ENCODE data around the gene ERVK3-1.

ERVK3-1 gene

GRCh38 chr19:58277748-58278540, 27.2 kb upstream of the ERVK3-1 start:
- H3K4me3 ChIP-seq (ENCODE audit: low read depth in 1 of 2, low read length in 2 of 2): peak overlapping the region; percentile 83 to 94
- H3K9ac ChIP-seq (ENCODE audit: low read length): peak overlapping the region; percentile 62
- H3K27ac ChIP-seq (ENCODE audit: low read depth, low read length): peak overlapping the region; percentile 62
- peaks cover 11% of the 10 kb centered on the region for H3K9me3 ChIP-seq (ENCODE audit: low read length)
- H3K36me3 ChIP-seq (ENCODE audit: insufficient read depth, low read length): peaks cover 12% of the 10 kb centered on the region
- peaks cover 10% of the 10 kb centered on the region for H3K4me1 ChIP-seq (ENCODE audit: insufficient read depth, low read length)
- no peaks in the 10 kb centered on the region for H3K27me3 ChIP-seq (ENCODE audit: control insufficient read depth in 1 of 2, insufficient read depth in 2 of 2, low read length in 2 of 2)

GRCh38 chr19:58278541-58279041, 26.6 kb upstream of the ERVK3-1 start, which contains the start of gene ZNF8:
TSS of gene ZNF8 (plus strand) at chr19:58278955. CDS start at chr19:58279082, 127 bp downstream.
- H3K27ac ChIP-seq (ENCODE audit: low read depth, low read length): peak within 1 kb of the TSS; percentile 62
- H3K4me1 ChIP-seq (ENCODE audit: insufficient read depth, low read length): peaks cover 10% of the 10 kb centered on the region
- no peaks in the 10 kb centered on the region for H3K27me3 ChIP-seq (ENCODE audit: control insufficient read depth in 1 of 2, insufficient read depth in 2 of 2, low read length in 2 of 2)
- peaks cover 12% of the 10 kb centered on the region for H3K36me3 ChIP-seq (ENCODE audit: insufficient read depth, low read length)
- H3K9me3 ChIP-seq (ENCODE audit: low read length): peaks cover 11% of the 10 kb centered on the region
- peak within 1 kb of the TSS; percentile 83 to 94 for H3K4me3 ChIP-seq (ENCODE audit: low read depth in 1 of 2, low read length in 2 of 2)
- H3K9ac ChIP-seq (ENCODE audit: low read length): peak within 1 kb of the TSS; percentile 72

GRCh38 chr19:58279042-58279924, 25.9 kb upstream of the ERVK3-1 start:
- H3K27me3 ChIP-seq (ENCODE audit: control insufficient read depth in 1 of 2, insufficient read depth in 2 of 2, low read length in 2 of 2): no peaks in the 10 kb centered on the region
- H3K4me3 ChIP-seq (ENCODE audit: low read depth in 1 of 2, low read length in 2 of 2): peak overlapping the region; percentile 83 to 94
- peaks cover 10% of the 10 kb centered on the region for H3K9me3 ChIP-seq (ENCODE audit: low read length)
- peak overlapping the region; percentile 72 for H3K9ac ChIP-seq (ENCODE audit: low read length)
- H3K4me1 ChIP-seq (ENCODE audit: insufficient read depth, low read length): peaks cover 10% of the 10 kb centered on the region
- H3K27ac ChIP-seq (ENCODE audit: low read depth, low read length): peak overlapping the region; percentile 62
- H3K36me3 ChIP-seq (ENCODE audit: insufficient read depth, low read length): peaks cover 12% of the 10 kb centered on the region

DNA sequence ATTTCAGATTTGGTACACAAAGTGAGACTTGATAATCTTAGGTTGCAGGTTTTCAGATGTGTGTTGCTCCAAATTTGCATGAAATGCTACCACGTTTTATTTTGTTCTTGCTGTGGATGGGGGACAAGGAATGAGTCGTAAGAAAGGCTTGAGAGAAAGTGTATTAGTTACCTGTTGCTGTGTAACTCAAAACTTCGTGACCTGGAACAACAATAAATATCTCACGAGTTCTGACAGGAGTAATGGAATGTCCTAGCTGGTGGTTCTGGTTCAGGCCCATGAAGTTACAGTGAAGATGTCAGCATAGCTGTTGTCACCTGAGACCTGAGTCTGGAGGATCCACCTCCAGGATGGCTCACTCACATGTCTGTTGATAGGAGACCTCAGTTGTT, 25.3 kb upstream of the ERVK3-1 start:
- peak overlapping the region; percentile 72 for H3K9ac ChIP-seq (ENCODE audit: low read length)
- H3K27ac ChIP-seq (ENCODE audit: low read depth, low read length): no peak overlapping the region
- peaks cover 7% of the 10 kb centered on the region for H3K36me3 ChIP-seq (ENCODE audit: insufficient read depth, low read length)
- peaks cover 10% of the 10 kb centered on the region for H3K4me1 ChIP-seq (ENCODE audit: insufficient read depth, low read length)
- H3K4me3 ChIP-seq (ENCODE audit: low read depth in 1 of 2, low read length in 2 of 2): peak overlapping the region; percentile 4 to 83
- H3K27me3 ChIP-seq (ENCODE audit: control insufficient read depth in 1 of 2, insufficient read depth in 2 of 2, low read length in 2 of 2): no peaks in the 10 kb centered on the region
- peaks cover 5% of the 10 kb centered on the region for H3K9me3 ChIP-seq (ENCODE audit: low read length)

- Histone ChIP-seq H3K27me3 (ENCODE audit: control insufficient read depth in 1 of 2, insufficient read depth in 2 of 2, low read length in 2 of 2) (no peaks in the 10 kb centered on the region), H3K9me3 (ENCODE audit: low read length) (no peaks in the 10 kb centered on the region), H3K4me1 (ENCODE audit: insufficient read depth, low read length) (peaks cover 10% of the 10 kb centered on the region), H3K27ac (ENCODE audit: low read depth, low read length) (no peak overlapping the region), H3K4me3 (ENCODE audit: low read depth in 1 of 2, low read length in 2 of 2) (no peak overlapping the region), H3K36me3 (ENCODE audit: insufficient read depth, low read length) (peaks cover 29% of the 10 kb centered on the region), H3K9ac (ENCODE audit: low read length) (no peak overlapping the region)
These were observed 21.0 kb upstream of the ERVK3-1 start for GRCh38 chr19:58284199-58284598.

DNA sequence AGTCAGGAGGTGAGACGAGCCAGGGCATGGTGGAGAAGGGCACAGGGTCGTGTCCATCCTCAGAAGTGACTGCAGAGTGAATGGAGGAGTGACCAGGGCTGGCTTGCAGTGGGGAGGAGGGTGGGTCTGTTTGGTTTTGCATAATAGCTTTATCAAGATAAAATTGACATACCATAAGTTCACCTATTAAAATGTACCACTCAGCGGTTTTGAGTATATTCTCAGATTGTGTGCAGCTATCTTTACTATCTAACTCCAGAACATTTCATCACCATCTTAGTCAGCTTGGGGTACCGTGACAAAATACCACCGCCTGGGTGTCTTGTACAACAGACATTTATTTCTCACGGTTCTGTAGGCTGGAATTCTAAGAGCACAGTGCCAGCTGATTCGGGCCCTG, 13.2 kb upstream of the ERVK3-1 start:
- Histone ChIP-seq H3K9ac (ENCODE audit: low read length) (no peak overlapping the region), H3K4me1 (ENCODE audit: insufficient read depth, low read length) (no peaks in the 10 kb centered on the region), H3K27ac (ENCODE audit: low read depth, low read length) (no peak overlapping the region), H3K4me3 (ENCODE audit: low read depth in 1 of 2, low read length in 2 of 2) (no peak overlapping the region), H3K27me3 (ENCODE audit: control insufficient read depth in 1 of 2, insufficient read depth in 2 of 2, low read length in 2 of 2) (no peaks in the 10 kb centered on the region), H3K9me3 (ENCODE audit: low read length) (peaks cover 23% of the 10 kb centered on the region), H3K36me3 (ENCODE audit: insufficient read depth, low read length) (peaks cover 65% of the 10 kb centered on the region)

DNA sequence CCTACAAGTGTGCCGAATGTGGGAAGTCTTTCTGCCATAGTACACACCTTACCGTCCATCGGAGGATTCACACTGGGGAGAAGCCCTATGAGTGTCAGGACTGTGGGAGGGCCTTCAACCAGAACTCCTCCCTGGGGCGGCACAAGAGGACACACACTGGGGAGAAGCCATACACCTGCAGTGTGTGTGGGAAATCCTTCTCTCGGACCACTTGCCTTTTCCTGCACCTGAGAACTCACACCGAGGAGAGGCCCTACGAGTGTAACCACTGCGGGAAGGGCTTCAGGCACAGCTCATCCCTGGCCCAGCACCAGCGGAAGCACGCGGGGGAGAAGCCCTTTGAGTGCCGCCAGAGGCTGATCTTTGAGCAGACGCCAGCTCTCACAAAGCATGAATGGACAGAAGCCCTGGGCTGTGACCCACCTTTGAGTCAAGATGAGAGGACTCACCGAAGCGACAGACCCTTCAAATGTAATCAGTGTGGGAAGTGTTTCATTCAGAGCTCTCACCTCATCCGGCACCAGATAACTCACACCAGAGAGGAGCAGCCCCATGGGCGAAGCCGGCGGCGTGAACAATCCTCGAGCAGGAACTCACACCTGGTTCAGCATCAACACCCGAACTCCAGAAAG, 10.3 kb upstream of the ERVK3-1 start:
- Histone ChIP-seq H3K9ac (ENCODE audit: low read length) (no peak overlapping the region), H3K27me3 (ENCODE audit: control insufficient read depth in 1 of 2, insufficient read depth in 2 of 2, low read length in 2 of 2) (no peaks in the 10 kb centered on the region), H3K27ac (ENCODE audit: low read depth, low read length) (no peak overlapping the region), H3K9me3 (ENCODE audit: low read length) (peaks cover 23% of the 10 kb centered on the region), H3K4me1 (ENCODE audit: insufficient read depth, low read length) (no peaks in the 10 kb centered on the region), H3K36me3 (ENCODE audit: insufficient read depth, low read length) (peaks cover 50% of the 10 kb centered on the region), H3K4me3 (ENCODE audit: low read depth in 1 of 2, low read length in 2 of 2) (no peak overlapping the region)

- no peak overlapping the region for H3K4me3 ChIP-seq (ENCODE audit: low read depth in 1 of 2, low read length in 2 of 2)
- H3K27me3 ChIP-seq (ENCODE audit: control insufficient read depth in 1 of 2, insufficient read depth in 2 of 2, low read length in 2 of 2): no peaks in the 10 kb centered on the region
- H3K9me3 ChIP-seq (ENCODE audit: low read length): peaks cover 23% of the 10 kb centered on the region
- no peak overlapping the region for H3K9ac ChIP-seq (ENCODE audit: low read length)
- peaks cover 59% of the 10 kb centered on the region for H3K36me3 ChIP-seq (ENCODE audit: insufficient read depth, low read length)
- no peaks in the 10 kb centered on the region for H3K4me1 ChIP-seq (ENCODE audit: insufficient read depth, low read length)
- no peak overlapping the region for H3K27ac ChIP-seq (ENCODE audit: low read depth, low read length)
These were observed 9.1 kb upstream of the ERVK3-1 start for GRCh38 chr19:58296104-58296503.

DNA sequence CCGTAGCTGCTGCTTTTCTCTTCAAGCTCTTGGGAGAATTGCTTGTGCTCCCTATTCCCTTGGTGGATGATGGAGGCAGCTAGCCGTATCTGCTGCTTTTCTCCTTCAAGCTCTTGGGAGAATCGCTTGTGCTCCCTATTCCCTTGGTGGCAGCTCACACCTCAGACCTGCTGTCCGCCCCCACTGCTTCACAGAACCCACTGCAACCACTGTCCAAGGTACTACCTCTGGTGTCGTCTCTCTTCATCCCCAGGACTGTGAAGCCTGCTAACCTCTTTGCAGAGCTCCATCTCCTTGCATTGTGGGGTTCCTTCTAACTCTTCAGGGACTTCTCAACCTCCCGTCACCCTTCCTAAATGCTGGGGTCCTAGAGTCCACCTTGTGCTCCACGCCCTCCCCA, 4.6 kb upstream of the ERVK3-1 start:
- Histone ChIP-seq H3K4me3 (ENCODE audit: low read depth in 1 of 2, low read length in 2 of 2) (no peak overlapping the region), H3K9me3 (ENCODE audit: low read length) (no peaks in the 10 kb centered on the region), H3K9ac (ENCODE audit: low read length) (no peak overlapping the region), H3K27ac (ENCODE audit: low read depth, low read length) (no peak overlapping the region), H3K4me1 (ENCODE audit: insufficient read depth, low read length) (peaks cover 6% of the 10 kb centered on the region), H3K27me3 (ENCODE audit: control insufficient read depth in 1 of 2, insufficient read depth in 2 of 2, low read length in 2 of 2) (no peaks in the 10 kb centered on the region), H3K36me3 (ENCODE audit: insufficient read depth, low read length) (peaks cover 16% of the 10 kb centered on the region)

- peaks cover 30% of the 10 kb centered on the region for H3K36me3 ChIP-seq (ENCODE audit: insufficient read depth, low read length)
- peaks cover 14% of the 10 kb centered on the region for H3K4me1 ChIP-seq (ENCODE audit: insufficient read depth, low read length)
- H3K9ac ChIP-seq (ENCODE audit: low read length): no peak overlapping the region
- no peak overlapping the region for H3K27ac ChIP-seq (ENCODE audit: low read depth, low read length)
- no peaks in the 10 kb centered on the region for H3K9me3 ChIP-seq (ENCODE audit: low read length)
- no peaks in the 10 kb centered on the region for H3K27me3 ChIP-seq (ENCODE audit: control insufficient read depth in 1 of 2, insufficient read depth in 2 of 2, low read length in 2 of 2)
- peak overlapping the region in 1 of 2 donors; percentile 89 for H3K4me3 ChIP-seq (ENCODE audit: low read depth in 1 of 2, low read length in 2 of 2)
These were observed 922 bp upstream of the ERVK3-1 start for GRCh38 chr19:58304255-58304654.

GRCh38 chr19:58304748-58305064, 471 bp upstream of the ERVK3-1 start:
- Histone ChIP-seq H3K27ac (ENCODE audit: low read depth, low read length) (peak overlapping the region; percentile 57), H3K36me3 (ENCODE audit: insufficient read depth, low read length) (peaks cover 28% of the 10 kb centered on the region), H3K9ac (ENCODE audit: low read length) (peak overlapping the region; percentile 60)

More at GRCh38 chr19:58304748-58305064, 471 bp upstream of the ERVK3-1 start:
- Histone ChIP-seq H3K27me3 (ENCODE audit: control insufficient read depth in 1 of 2, insufficient read depth in 2 of 2, low read length in 2 of 2) (no peaks in the 10 kb centered on the region), H3K9me3 (ENCODE audit: low read length) (no peaks in the 10 kb centered on the region), H3K4me1 (ENCODE audit: insufficient read depth, low read length) (peaks cover 14% of the 10 kb centered on the region), H3K4me3 (ENCODE audit: low read depth in 1 of 2, low read length in 2 of 2) (peak overlapping the region; percentile 40 to 89)
